HG03280 (cell line): ENCODE measurements around the gene TMEM54.

ENCODE experiments used
- ATAC-seq: cut with Tn5 transposase; IDR thresholded peaks from one replicate; pipeline ENCODE4 v1.9.1; 2021; ENCODE audit warnings: mild to moderate bottlenecking, moderate library complexity; ENCODE audit not compliant: unreplicated experiment

TMEM54 gene

GRCh38 chr1:32895325-32896215, 5.6 kb downstream of the TMEM54 start:
- ATAC-seq = no peak

GRCh38 chr1:32894681-32895080, 6.5 kb downstream of the TMEM54 start:
- no peak for ATAC-seq

- no peak for ATAC-seq
These were observed 7.1 kb downstream of the TMEM54 start for GRCh38 chr1:32894019-32894600.

DNA sequence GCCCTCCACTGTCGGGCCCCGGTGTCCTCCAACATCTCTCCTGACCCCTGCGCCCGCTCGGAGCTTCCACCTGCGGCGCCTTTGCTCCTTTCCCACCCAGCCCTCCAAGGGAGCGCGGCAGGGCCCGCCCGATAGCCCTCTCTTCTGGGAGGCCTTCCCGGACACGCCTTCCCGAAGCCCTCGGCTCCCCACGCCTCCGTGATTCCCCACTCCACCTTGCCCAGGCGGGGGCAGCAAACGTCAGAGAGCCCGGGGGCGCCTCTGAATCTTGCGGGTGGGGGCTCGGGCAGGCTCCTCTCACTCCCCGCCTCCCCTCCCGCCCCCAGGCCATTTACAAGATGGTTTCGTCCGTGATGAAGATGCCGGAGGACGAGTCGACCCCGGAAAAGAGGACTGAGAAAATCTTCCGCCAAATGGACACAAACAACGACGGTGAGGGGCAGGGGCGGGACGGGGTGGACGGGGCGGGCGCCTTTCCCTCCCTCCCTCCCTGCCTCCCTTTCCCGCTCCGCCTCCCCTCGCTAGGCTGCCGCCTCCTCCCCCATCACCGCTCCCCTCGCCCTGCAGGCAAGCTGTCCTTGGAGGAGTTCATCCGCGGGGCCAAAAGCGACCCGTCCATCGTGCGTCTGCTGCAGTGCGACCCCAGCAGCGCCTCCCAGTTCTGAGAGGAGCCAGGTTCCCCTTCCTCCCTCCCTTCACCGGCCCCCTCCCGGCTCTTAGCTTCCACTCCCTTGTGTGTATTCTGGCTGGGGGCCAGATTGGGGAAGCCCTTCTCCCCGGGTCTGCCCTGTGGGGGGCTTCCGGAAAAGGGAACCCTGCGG, 7.8 kb downstream of the TMEM54 start:
- ATAC-seq = no peak

DNA sequence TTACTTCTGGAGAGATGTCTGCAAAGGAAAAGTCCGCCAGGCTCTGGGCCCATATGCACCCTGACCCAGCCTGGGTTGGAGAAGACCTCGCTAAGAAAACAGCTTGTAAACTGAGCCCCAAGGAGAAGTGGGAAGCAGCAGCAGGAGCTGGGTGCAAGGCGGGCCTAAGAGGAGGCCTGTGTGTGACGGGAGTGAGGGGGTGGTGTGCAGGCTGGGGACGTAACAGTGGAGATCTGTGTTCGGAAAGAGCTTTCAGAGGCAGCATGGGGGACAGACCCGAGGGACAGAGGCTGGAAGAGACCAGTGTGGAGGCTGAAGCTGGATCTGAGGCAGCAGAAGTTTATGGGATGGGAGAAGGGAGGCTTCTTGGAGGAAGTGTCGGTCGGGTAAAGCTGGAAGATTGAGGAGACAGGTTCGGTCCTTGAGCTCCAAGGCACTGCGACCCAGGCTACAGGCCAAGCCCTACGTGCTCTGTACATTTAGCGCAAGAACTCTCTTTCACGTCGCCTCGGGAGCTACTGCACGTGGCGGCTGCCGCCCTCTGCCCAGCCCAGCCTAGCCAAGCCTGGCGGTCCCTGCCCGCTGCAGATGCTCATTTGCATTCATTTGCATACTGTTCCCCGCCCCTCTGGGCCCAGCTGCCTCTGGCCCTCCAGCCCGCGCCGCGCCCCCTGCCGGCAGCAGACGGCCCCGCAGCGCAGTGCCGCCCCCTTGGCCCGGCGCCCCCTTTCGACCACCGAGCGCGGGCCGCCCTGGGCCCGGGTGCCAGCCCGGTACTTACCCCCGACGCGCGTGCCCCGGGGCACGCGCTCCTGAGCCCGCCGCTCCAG, 8.6 kb downstream of the TMEM54 start:
- no peak for ATAC-seq

DNA sequence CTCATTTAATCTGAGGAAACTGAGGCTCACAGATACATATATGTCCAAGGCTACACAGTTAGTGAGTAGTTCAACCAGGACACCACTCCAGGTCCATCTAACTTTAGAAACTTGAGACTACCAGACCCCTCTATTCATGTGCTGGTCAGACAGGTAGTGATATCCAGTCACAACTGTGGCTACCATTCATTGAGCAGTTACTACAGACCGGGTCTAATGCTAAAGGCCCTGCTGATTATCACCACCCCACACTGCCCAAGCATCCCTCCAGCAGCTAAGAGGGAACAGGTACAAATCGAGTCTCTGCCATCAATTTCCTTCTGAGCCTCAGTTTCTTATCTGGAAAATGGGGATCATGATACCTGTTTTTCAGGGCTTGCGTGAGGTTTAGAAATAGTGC, 9.6 kb downstream of the TMEM54 start:
- no peak for ATAC-seq

GRCh38 chr1:32891241-32891570, 10.0 kb downstream of the TMEM54 start:
- ATAC-seq = no peak

GRCh38 chr1:32890516-32891240, 10.5 kb downstream of the TMEM54 start:
- ATAC-seq = no peak

DNA sequence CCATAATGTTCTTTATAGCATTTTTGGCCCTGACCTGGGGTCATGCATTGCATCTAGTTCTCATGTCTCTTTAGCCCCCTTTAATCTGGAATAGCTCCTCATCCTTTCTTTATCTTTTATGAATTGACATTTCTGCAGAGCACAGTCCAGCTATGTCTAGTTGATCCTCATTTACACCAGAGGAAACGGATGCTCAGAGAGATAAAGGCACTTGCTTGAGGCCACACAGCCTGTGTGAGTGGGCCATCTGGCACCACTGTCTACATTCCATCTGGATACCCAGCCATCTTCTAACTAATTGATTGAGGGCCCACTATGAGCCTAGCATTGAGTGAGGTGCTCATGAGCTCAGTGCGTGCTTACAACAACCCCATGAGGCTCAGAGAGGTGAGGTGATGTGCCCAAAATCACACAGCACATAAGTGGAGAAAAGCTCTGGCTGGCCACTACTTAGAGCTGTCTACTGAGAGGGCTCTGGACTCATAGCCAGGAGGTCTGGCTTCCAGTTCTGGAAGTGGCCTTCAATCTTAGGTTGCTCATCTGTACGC, 11.4 kb downstream of the TMEM54 start:
- ATAC-seq = no peak

DNA sequence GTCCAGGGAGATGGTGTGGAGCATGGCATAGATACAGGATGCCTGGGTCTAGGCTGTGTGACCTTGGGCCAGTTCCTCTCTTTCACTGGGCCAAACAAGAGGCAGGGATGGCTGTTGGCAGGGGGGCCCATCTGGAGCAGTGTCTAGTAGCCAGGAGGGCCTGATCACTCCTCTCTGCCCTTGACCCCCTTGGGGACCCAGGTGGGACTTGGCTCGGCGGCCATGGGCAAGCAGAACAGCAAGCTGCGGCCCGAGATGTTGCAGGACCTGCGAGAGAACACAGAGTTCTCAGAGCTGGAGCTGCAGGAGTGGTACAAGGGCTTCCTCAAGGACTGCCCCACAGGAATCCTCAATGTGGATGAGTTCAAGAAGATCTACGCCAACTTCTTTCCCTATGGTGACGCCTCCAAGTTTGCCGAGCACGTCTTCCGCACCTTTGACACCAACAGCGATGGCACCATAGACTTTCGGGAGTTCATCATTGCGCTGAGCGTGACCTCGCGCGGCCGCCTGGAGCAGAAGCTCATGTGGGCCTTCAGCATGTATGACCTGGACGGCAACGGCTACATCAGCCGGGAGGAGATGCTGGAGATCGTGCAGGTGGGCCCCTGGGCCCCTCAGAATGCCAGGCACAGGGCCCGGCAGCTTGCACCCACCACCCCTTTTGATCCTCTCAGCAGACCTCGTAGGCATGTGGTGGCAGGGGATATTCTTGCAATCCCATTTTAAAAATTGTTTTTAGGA, 12.3 kb downstream of the TMEM54 start:
- no peak for ATAC-seq

DNA sequence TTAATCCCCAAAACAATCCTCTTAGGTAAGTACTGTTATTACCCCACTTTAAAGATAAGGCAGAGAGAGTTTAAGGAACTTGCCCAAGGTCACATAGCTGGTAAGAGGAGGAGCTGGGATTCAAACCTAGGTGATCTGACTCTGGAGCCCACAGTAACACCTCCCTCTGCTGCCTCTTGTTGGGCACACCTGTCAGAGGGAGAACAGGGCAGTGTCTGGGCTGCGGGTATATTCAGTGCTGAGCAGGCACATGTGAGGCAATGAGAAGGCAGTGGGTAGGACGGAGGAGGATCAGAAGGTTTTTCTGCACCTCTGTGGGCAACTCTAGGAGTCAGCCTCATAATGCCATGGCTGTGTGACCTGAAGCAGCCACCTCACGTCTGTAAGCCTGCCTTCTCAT, 13.1 kb downstream of the TMEM54 start:
- ATAC-seq = no peak

DNA sequence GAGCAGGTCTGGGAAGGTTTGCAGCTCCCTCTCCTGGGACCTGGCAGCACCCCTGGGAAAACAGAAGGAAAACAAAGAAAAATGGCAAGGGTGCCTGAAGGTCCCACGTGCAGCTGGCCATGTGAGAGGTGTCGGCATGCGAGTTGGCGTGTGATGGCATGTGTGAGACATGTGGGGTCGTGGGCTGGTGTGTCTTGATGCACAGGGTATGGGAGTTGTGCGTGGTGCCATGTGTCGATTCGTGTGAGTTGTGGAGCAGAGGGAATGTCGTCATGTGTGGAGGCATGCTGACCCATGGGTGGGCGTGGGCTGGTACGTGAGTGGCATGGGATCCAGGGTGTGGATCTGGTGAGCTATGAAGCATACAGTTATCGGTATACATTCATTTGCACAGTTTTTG, 13.6 kb downstream of the TMEM54 start:
- ATAC-seq = no peak

GRCh38 chr1:32886828-32887414, 14.3 kb downstream of the TMEM54 start:
- ATAC-seq = no peak

DNA sequence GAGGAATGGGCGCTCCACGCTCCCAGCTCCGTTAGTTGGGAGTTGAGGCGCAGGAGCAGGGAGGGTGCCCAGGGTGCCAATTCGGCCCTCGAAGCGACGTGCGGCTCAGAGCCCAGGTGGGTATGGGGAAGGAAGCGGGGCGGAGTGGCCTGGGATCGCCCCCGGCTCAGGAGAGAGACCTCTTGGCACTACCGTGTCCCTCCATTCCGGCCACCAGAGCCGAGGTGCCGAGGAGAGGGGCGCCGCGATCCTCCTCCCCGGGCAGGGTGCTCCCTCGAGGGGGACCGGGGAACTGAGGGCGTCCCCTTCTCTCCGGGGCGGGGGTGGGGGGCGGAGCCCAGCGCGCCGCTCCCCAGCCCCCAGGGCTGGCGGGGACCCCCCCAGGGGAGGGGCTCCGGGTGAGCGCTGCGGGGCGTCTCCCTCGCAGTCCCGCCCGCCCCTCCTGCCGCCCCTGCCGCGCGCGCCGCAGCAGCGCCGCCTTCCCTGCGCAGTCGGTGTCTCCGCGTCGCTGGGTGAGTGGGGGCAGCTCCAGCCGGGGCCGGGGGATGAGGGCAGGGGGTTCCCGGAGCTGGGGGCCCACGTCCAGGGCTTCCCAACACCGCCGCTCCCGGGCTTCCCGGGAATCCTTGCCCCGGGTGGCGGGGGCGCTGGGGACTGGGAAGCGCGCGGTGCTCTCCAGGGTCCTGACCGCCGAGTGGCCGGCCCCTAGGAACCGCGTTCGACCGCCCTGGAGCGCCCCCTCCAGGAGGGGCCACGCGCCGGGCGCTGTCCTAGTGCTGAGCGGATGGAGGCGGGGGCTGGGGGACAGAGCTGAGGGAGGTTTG, 15.0 kb downstream of the TMEM54 start, which contains the start of gene HPCA:
HPCA (plus strand) TSS at position 488 of the 824 bp plus-strand sequence. CDS start 2,408 bp downstream, outside the sequence.
- no peak for ATAC-seq

DNA sequence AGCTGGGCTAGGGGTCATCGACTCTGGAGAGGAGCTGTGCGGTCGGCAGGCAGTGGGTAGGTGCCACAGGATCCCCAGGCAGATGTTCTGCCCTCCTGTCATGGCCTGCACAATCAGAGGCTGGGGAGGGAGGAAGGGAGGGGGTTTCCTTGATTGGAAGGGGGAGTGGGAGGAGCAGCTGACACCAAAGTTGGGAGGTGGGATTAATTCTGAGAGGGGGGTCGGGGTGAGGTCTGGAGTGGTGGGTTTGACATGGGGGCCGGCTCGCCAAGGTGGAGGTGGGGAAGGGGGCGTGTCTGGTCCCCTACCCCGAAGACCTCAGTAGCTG, 15.5 kb downstream of the TMEM54 start:
- no peak for ATAC-seq

DNA sequence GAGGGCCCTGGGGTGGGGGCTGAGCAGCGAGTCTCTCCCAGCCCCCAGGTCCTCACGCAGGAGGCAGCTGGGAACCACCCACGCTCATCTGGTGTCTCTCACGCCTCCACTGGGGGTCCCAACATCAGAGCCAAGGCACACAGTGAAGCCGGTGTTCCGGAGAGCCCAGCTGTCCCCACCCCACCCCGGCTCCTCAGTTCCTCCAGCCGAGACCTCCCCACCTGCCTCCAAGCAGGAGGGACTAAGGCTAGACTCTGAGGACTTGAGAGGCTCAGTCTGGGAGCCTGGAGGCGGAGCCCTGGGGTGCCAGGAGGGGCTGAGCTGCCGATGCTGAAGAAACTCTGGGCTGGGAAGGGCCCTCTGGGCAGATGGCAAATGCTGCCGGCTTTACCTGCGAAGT, 16.5 kb downstream of the TMEM54 start:
- no peak for ATAC-seq

DNA sequence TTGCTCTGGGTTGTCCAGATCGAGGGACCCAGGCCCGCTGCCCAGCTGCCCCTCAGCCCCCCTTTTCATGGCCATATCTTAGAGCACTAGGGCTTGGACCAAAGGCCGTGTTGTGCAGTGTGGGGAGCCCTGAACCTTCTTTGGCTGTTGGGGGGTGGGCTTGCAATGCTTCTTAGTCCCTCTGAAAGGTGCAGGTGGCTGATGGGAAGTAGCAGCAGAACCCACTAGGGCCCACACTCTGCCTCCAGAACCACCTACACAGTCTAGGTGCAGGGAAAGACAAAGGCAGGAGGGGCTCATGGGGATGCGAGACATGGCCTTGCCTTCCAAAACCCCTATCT, 17.2 kb downstream of the TMEM54 start:
- ATAC-seq = no peak

DNA sequence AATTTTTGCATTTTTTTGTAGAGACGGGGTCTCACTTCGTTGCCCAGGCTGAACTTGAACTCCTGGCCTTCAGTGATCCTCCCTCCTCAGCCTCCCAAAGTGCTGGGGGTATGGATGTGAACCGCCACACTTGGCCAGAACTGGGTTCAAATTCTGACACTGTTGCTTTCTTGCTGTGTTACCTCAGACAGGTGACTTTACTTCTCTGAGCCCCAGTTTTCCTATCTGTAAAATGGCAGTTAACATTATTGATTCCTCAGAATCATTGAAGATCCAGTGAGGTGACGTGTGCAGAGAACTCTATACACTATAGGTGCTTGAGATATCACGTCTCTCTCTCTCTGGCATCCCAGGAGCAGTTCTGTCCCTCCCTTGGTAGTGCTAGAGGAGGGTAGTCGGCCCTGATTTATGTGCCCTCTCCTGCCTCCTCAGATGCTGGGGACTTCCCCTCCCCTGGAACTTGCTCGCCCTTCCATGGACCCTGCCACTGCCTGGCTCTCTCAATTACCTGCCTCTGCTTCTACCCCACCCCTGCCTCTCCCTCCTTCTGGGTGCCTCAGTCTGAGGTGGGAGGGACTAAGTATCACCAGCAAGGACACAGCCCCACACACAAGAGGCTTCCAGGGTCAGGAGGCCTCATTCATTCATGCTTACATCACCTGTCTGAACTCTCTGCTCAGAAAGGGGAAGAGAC, 17.7 kb downstream of the TMEM54 start:
- ATAC-seq = no peak
